Suppressor macrophage (primary cell): Measurements from ENCODE around the gene CNKSR2.
"Not testable (repeated sequence)": the region's sequence is repeated elsewhere in the genome, so short reads cannot be mapped to it uniquely, and the experiment has no call there.

Source experiments
- DNase-seq, 4 experiments: peaks; one replicate each; pipeline ENCODE4 v3.0.0-alpha.2; 2020 to 2022

Gene CNKSR2

GRCh38 chrX:21440911-21441310 lies 66.7 kb downstream of the CNKSR2 start:
- DNase-seq, result no peak

- no peak for DNase-seq
Measured at GRCh38 chrX:21457718-21458117, 83.5 kb downstream of the CNKSR2 start.

GRCh38 chrX:21469071-21469470 lies 94.9 kb downstream of the CNKSR2 start:
- DNase-seq, result no peak

- DNase-seq, result no peak
Measured at GRCh38 chrX:21476909-21477308, 102.7 kb downstream of the CNKSR2 start.

- peak; percentile 18 to 70 (median 56) for DNase-seq
Measured at GRCh38 chrX:21479695-21480270, 105.6 kb downstream of the CNKSR2 start.

DNA sequence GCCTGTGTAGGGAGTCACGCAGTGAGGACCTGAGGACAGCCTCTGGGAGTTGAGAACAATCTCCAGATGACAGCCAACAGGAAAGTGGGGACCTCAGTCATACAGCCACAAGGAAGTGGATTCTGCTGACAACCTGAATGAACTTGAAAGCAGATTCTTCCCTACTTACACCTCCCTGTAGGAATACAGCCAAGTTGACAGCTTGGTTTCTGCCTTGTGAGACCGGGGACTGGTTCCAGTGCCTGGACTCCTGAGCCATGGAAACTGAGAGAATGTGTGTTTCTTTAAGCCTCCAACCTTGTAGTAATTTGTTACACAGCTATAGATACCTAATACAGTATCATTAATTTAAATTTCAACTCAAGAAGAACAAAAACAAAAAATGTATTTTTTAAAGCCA lies 107.5 kb downstream of the CNKSR2 start:
- no peak for DNase-seq

DNA sequence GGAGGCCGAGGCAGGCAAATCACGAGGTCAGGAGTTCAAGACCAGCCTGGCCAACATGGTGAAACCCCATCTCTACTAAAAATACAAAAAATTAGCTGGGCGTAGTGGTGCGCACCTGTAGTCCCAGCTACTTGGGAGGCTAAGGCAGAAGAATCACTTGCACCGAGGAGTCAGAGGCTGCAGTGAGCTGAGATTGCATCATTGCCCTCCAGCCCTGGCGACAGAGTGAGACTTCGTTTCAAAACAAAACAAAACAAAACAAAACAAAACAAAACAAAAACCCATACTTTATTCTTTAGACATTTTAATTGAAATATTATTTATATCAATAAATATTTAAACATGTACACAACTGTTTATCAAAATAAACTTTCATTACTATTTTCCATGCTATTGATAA lies 109.8 kb downstream of the CNKSR2 start:
- not testable (repeated sequence) for DNase-seq

GRCh38 chrX:21487832-21488231 lies 113.6 kb downstream of the CNKSR2 start:
- no peak for DNase-seq

DNA sequence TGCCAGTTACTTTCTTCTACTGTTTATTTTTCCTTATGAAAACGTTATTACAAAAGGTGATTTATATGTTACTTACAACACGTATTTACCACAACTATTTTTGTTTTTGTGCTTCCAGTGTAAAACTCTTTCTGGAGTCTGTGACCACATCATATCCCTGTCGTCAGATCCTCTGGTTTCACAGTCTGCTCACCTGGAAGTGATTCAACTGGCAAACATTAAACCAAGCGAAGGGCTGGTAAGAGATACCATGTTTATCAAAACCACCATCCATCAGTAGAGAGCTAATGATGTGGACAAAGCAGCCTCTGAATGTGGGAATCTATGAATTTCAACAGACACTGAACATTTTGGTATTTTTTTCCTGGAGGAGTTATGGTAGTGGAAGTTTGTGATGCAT lies 116.1 kb downstream of the CNKSR2 start:
- DNase-seq, result no peak

GRCh38 chrX:21493226-21493830 lies 119.1 kb downstream of the CNKSR2 start:
- DNase-seq, result no peak

GRCh38 chrX:21503593-21503992 lies 129.4 kb downstream of the CNKSR2 start:
- DNase-seq, result no peak

DNA sequence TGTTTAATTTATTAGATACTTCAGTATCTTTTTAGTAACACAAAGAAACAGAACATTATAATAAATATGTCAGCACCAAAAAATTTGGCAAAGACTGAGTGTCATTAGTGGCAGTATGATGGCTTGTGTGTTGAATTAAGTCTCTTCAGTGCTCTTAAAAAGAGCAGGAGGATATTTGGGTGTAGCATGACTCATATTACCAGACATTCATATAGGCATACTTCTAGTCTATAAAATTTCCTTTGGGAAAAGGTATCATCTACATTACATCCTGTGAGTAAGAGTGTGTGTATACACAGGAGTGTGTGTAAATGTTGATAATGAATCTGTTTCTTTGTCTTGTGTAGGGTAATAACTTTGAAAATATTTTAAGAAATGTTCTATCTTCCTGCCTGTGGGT lies 135.7 kb downstream of the CNKSR2 start:
- DNase-seq, result no peak

DNA sequence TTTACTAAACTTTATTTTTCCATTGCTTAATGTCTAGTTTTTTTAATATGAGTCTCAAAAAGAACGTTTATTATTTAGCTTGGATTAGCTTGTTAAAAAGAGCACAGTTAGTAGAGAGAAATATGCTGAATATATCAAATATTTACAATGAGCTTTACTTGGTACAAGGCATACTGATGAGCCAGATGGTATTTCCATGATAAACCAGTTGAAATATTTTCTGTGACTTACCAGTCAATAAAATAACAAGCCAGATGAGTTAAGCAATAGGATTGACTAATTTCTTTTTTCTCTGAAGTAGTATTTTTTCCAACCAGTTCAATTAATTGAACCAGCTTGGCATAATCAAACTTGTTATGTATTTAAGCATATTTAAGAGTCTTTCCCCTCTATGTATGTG lies 149.8 kb downstream of the CNKSR2 start:
- DNase-seq, result no peak

GRCh38 chrX:21528076-21528475 lies 153.9 kb downstream of the CNKSR2 start:
- DNase-seq, result peak in 2 of 4 experiments; percentile 0 to 1

DNA sequence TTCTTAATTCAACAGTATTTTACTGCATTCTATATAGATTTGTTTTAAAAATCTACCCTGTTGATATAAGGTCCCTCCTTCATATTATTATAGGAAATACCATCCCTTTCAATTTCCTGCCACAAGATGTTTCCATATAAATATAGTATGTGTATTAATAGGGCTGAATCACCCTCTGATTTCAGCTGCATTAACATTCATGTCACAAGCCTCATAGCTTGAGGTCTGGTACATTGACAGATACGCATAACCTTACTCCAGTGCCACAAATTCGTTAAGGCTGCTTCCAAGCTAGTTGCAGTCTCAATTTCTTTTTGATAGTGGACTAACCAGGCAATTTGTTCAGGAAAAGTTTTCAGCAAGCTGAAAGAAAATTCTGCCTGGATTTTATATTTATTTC lies 155.6 kb downstream of the CNKSR2 start:
- DNase-seq, result no peak

- not testable (repeated sequence) for DNase-seq
Measured at GRCh38 chrX:21544642-21545041, 170.4 kb downstream of the CNKSR2 start.

DNA sequence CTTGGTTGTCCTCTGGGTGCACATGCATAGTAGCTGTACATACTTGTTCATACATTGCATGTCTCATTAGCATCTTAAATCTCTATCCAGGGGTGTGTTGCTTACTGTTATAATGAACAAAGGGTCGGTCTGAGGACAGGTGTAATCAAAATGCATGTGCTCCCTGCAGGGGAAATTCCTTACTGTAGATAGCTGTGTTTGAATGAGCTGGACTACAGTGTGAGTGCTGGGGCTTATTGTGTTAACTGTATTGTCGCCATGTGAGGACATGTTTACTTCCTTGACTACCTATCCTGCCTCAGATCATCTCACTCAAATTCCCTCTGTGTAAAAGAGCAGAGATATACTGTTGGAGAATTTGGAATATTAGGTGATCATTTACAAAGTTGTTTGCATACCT lies 185.2 kb downstream of the CNKSR2 start:
- DNase-seq, result no peak

DNA sequence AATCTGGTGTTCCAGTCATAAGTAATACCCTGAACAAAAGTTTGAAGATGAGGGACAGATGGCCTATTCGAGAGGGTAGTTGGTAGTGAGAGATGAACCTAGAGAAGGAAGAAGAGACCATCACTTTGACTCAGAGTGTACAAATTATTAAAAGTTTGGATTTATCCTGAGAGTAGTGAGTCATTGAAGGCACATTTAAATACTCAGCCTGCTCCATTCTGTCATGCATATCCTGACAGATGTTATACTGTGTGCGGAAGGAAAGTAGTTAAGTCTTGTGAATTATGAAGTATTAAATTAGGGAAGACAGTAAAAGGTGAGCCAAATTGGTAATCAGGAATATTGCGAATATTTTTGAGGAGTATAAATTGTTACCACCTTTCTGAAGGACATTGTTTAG lies 190.8 kb downstream of the CNKSR2 start:
- DNase-seq, result no peak

DNA sequence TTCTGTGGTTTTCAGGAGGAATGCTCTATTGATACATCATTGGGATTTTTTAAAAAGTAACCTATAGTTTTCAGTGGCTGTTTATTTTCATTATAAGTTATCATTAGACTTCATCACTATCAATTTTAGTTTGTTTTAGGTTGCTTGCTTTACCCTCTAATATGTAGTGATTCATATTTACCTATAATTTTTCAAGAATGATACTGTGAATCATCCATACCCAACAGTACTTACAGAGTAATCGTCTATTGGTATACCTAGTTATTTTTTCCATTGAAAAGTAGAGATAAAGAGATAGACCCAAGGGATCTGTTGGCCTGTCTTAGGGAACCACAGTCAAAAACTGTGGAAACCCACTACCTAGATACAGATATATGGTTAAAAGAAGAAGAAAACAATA lies 200.6 kb downstream of the CNKSR2 start:
- no peak for DNase-seq

DNA sequence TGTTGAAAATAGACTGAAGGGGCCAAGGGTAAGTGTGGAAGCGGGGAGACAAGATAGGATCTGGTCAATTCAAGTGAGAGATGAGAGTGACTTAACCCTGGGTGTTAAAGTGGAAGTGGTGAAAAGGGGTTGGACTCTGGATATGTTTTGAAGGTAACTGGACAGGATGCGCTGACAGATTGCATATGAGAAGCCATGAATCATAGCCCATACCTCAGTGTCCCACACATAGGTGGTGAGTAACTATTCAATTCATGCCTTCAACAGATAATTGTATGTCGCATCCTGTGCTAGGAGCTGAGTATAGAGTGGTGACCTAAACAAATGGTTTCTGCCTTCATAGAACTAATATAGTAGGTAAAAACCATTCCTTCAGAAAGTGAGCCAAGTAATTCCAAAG lies 207.3 kb downstream of the CNKSR2 start:
- DNase-seq, result no peak

GRCh38 chrX:21586001-21586400 lies 211.8 kb downstream of the CNKSR2 start:
- DNase-seq, result no peak

DNA sequence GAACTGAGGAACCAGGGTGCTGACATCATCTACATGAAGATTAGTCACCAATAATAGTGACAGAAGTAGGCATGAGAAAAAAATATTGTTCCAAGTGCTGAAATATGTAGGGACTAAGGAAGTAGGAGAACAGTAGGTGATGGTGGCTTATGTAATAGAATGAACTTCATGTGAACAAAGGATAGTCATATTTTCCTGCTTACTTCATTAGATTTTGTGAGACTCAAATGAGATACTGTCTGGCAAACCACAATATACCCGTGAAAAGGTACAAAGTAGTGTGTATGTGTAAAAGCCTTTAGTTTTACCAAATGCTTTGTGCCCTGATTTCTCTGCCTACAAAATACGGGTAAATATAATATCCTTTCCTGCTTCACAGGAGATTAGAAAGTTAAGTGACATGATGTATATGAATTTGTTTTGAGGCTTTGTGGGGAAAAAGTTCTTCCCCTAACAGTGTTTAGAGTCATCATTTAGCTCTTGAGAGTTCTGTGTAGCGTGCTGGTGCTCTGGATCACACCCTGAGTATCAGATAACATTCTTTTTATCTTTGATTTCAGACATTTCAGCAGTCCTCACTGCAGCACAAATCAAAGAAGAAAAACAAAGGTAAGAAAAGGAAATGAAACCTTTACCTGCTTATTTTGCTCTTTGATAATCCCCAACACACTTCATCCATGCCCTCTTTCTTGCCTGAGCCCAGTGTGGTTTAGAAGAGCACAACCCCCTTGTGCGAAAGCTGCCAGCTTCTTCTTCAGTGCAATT lies 216.0 kb downstream of the CNKSR2 start:
- peak in 2 of 4 experiments; percentile 4 to 31 for DNase-seq

DNA sequence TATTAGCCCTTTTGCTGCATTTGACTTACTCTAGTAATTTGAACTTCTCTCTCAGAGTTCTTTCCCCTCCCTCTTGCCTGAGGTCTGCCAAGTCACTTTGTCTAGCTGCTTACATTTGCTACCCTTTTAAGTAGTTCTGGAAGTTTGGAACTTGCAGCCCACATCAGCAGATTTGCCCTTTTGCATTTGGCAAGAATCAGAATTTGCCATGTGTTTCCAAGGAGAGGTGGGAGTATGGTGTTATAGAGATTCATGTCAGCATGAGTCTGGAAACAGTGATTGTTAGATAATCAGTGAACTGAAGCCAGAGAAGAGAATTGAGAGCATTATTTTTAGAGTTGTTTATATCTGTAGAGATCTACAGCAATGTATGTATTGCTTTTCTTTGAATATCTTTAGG lies 231.8 kb downstream of the CNKSR2 start:
- DNase-seq, result peak in 1 of 4 experiments; percentile 0

DNA sequence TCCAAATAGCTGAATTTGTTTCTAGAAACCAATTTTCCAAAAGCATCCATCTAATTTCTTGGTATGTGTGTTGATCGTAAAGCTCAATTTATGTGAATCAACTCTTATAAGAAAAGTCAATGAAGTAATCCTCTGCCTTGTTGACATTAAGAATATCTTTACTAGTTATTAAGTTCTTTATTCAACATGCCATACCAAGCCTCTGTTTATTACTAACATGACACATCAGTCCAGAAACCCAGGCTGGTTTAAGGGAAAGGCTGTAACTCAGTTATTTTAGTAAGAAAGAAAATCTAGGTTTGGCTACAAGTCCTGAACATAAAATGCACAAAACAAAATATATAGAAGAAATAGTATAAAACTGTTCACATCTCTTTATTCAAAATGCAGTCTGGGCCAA lies 235.9 kb downstream of the CNKSR2 start:
- no peak for DNase-seq
